GM06990 (cell line): ENCODE measurements around the gene TMEM151B.
"Not testable (repeated sequence)": the region's sequence is repeated elsewhere in the genome, so short reads cannot be mapped to it uniquely, and the experiment has no call there.

Experiments
- DNase-seq: peaks from one replicate; pipeline ENCODE4 v3.0.0-alpha.2; 2011; ENCODE audit not compliant: insufficient read length; ENCODE audit errors: extremely low read depth
- H3K27me3 ChIP-seq: replicated peaks from 2 replicates; pipeline ENCODE4 v1.6.0; 2011; ENCODE audit warnings: low read length; ENCODE audit not compliant: control insufficient read depth, insufficient read depth
- H3K36me3 ChIP-seq: 2 replicates; pipeline ENCODE4 v1.5.1; 2011; ENCODE audit warnings: low read length; ENCODE audit not compliant: control insufficient read depth, insufficient read depth
- H3K4me3 ChIP-seq: replicated peaks from 2 replicates; pipeline ENCODE4 v1.5.1; 2011; ENCODE audit warnings: low read depth, mild to moderate bottlenecking, control low read depth, low read length
- TF ChIP-seq, protein P1 (sequence below): IDR thresholded peaks from 2 replicates; pipeline ENCODE4 v1.5.1; 2011; ENCODE audit warnings: low read length, control low read depth, mild to moderate bottlenecking, inconsistent platforms; ENCODE audit not compliant: insufficient read depth, poor library complexity, severe bottlenecking

The TMEM151B gene

DNA sequence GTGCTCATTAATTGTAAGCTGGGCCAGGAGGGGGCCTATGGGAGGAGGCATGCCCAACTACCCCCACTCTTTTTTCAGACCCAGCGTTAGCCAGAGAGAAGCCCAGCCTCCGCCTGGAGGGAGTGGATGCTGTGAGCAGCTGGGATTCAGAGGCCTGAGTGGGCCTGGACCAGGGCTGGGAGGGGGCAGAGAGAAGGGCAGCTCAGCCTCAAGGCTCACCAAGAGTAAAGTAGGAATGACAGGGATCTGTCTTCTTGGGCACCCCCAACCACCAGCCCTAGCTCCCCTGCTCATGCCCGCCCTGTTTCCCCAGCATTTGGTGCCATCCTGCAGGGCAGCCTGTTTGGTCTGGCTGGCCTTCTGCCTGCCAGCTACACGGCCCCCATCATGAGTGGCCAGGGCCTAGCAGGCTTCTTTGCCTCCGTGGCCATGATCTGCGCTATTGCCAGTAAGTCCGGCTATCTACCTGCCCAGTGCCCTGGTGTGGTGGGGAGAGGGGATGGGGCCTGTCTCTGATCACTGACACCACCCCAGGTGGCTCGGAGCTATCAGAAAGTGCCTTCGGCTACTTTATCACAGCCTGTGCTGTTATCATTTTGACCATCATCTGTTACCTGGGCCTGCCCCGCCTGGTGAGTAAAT lies 40.1 kb upstream of the TMEM151B start:
- no peak for DNase-seq
- Histone ChIP-seq H3K4me3 (no peak overlapping the region), H3K27me3 (no peaks in the 10 kb centered on the region), H3K36me3 (peaks cover 24% of the 10 kb centered on the region)
- TF ChIP-seq, protein P1, sequence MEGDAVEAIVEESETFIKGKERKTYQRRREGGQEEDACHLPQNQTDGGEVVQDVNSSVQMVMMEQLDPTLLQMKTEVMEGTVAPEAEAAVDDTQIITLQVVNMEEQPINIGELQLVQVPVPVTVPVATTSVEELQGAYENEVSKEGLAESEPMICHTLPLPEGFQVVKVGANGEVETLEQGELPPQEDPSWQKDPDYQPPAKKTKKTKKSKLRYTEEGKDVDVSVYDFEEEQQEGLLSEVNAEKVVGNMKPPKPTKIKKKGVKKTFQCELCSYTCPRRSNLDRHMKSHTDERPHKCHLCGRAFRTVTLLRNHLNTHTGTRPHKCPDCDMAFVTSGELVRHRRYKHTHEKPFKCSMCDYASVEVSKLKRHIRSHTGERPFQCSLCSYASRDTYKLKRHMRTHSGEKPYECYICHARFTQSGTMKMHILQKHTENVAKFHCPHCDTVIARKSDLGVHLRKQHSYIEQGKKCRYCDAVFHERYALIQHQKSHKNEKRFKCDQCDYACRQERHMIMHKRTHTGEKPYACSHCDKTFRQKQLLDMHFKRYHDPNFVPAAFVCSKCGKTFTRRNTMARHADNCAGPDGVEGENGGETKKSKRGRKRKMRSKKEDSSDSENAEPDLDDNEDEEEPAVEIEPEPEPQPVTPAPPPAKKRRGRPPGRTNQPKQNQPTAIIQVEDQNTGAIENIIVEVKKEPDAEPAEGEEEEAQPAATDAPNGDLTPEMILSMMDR: no peak

GRCh38 chr6:44231426-44231825 lies 38.8 kb upstream of the TMEM151B start:
- DNase-seq, H3K27me3 ChIP-seq, H3K4me3 ChIP-seq: not testable (repeated sequence)
- H3K36me3 ChIP-seq: peaks cover 24% of the 10 kb centered on the region

- no peak for DNase-seq
- Histone ChIP-seq H3K4me3 (no peak overlapping the region), H3K27me3 (no peaks in the 10 kb centered on the region), H3K36me3 (peaks cover 22% of the 10 kb centered on the region)
- TF ChIP-seq, protein P1: no peak
Observed at GRCh38 chr6:44232676-44233566, 37.3 kb upstream of the TMEM151B start.

DNA sequence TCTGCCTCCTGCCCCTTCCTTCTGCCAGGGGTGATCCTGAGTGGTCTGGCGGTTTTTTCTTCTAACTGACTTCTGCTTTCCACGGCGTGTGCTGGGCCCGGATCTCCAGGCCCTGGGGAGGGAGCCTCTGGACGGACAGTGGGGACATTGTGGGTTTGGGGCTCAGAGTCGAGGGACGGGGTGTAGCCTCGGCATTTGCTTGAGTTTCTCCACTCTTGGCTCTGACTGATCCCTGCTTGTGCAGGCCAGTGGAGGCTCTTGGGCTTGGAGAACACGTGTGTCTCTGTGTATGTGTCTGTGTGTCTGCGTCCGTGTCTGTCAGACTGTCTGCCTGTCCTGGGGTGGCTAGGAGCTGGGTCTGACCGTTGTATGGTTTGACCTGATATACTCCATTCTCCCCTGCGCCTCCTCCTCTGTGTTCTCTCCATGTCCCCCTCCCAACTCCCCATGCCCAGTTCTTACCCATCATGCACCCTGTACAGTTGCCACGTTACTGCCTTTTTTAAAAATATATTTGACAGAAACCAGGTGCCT lies 36.6 kb upstream of the TMEM151B start:
- TF ChIP-seq, protein P1: no peak
- H3K27me3 ChIP-seq: no peaks in the 10 kb centered on the region
- no peak overlapping the region for H3K4me3 ChIP-seq
- DNase-seq: no peak
- peaks cover 22% of the 10 kb centered on the region for H3K36me3 ChIP-seq

GRCh38 chr6:44234101-44235025 lies 35.9 kb upstream of the TMEM151B start:
- TF ChIP-seq, protein P1: peak; percentile 74
- DNase-seq: no peak
- Histone ChIP-seq H3K4me3 (no peak overlapping the region), H3K27me3 (no peaks in the 10 kb centered on the region), H3K36me3 (peaks cover 22% of the 10 kb centered on the region)
